IPS DF 4.7 (cell line): ENCODE results near the gene DISC1.
"Not testable (repeated sequence)": the region's sequence is repeated elsewhere in the genome, so short reads cannot be mapped to it uniquely, and the experiment has no call there.

ENCODE experiments used
- DNase-seq: peaks from one replicate; pipeline ENCODE4 v3.0.0-alpha.2; 2013; ENCODE audit warnings: low spot score; ENCODE audit errors: extremely low read depth

The DISC1 gene

GRCh38 chr1:231636157-231636556, 9.6 kb downstream of the DISC1 start:
- no peak for DNase-seq

- DNase-seq = not testable (repeated sequence)
Measured at GRCh38 chr1:231636922-231637321, 10.3 kb downstream of the DISC1 start.

- no peak for DNase-seq
Measured at GRCh38 chr1:231638647-231639046, 12.1 kb downstream of the DISC1 start.

DNA sequence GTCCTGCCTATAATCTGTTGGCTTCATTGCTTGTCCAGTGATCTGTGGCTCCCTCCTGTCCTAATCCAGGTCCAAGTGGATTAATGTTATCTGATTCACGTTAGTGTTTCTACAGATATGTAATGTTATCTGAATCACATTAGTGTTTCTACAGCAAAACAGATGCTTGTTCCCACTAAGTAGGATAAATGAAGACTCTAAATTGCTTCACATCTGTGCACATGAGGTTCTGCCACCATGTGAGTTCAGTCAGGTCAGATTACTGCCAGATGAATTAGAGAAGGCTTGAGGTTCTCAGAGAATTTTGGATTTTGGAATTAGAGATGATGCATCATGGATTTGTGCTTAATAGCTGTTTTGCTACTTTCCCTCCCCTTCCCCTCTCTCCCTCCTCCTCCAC, 13.2 kb downstream of the DISC1 start:
- DNase-seq = no peak

- DNase-seq = not testable (repeated sequence)
Measured at GRCh38 chr1:231641444-231641843, 14.9 kb downstream of the DISC1 start.

DNA sequence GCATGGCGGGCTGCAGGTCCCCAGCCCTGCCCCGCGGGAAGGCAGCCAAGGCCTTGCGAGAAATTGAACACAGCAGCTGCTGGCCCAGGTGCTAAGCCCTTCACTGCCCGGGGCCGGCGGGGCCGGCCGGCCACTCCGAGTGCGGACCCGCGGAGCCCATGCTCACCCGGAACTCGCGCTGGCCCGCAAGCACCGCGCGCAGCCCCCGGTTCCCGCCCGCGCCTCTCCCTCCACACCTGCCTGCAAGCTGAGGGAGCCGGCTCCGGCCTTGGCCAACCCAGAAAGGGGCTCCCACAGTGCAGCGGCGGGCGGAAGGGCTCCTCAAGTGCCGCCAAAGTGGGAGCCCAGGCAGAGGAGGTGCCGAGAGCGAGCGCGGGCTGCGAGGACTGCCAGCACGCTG, 15.5 kb downstream of the DISC1 start:
- not testable (repeated sequence) for DNase-seq

- no peak for DNase-seq
Measured at GRCh38 chr1:231642618-231643017, 16.0 kb downstream of the DISC1 start.

- no peak for DNase-seq
Measured at GRCh38 chr1:231643071-231643934, 16.7 kb downstream of the DISC1 start.

DNA sequence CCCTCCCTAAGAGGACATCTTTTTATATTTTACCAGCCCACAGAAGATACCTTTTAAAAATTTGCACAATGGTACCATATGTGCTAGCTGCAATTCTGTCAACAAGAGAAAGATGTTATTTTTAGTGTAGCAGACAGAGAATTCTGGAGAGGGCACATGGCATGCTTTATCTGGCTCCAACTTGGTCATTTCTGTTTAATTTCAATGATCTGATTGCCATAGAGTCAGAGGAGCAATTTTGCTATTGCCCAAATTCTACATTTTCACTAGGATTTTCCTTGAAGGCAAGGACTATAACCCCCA, 17.3 kb downstream of the DISC1 start:
- DNase-seq = no peak

DNA sequence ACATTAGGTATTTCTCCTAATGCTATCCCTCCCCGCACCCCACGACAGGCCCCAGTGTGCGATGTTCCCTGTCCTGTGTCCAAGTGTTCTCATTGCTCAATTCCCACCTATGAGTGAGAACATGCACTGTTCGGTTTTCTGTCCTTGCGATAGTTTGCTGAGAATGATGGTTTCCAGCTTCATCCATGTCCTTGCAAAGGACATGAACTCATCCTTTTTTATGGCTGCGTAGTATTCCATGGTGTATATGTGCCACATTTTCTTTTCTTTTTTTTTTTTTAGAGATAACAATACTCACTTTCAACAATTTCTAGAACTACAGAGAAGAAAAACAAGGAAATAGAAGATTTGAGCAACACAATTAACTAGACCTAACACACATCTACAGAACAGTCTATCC, 19.0 kb downstream of the DISC1 start:
- not testable (repeated sequence) for DNase-seq

- DNase-seq = not testable (repeated sequence)
Measured at GRCh38 chr1:231646165-231646564, 19.6 kb downstream of the DISC1 start.

GRCh38 chr1:231651621-231652260, 25.2 kb downstream of the DISC1 start:
- not testable (repeated sequence) for DNase-seq

- no peak for DNase-seq
Measured at GRCh38 chr1:231653632-231654031, 27.0 kb downstream of the DISC1 start.

GRCh38 chr1:231656741-231657140, 30.2 kb downstream of the DISC1 start:
- no peak for DNase-seq

- not testable (repeated sequence) for DNase-seq
Measured at GRCh38 chr1:231658223-231658622, 31.6 kb downstream of the DISC1 start.

DNA sequence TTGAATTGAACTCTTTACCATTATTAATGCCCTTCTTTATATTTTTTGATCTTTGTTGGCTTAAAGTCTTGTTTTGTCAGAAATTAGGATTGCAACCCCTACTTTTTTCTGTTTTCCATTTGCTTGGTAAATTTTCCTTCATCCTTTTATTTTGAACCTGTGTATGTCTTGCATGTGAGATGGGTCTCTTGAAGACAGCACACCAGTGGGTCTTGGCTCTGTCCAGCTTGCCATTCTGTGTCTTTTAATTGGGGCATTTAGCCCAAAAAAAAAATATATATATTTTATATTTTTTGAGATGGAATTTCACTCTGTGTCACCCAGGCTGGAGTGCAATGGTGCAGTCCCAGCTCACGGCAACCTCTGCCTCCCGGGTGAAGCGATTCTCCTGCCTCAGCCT, 33.6 kb downstream of the DISC1 start:
- DNase-seq = no peak

- DNase-seq = no peak
Measured at GRCh38 chr1:231663211-231663792, 36.7 kb downstream of the DISC1 start.

GRCh38 chr1:231665101-231665500, 38.5 kb downstream of the DISC1 start:
- no peak for DNase-seq

DNA sequence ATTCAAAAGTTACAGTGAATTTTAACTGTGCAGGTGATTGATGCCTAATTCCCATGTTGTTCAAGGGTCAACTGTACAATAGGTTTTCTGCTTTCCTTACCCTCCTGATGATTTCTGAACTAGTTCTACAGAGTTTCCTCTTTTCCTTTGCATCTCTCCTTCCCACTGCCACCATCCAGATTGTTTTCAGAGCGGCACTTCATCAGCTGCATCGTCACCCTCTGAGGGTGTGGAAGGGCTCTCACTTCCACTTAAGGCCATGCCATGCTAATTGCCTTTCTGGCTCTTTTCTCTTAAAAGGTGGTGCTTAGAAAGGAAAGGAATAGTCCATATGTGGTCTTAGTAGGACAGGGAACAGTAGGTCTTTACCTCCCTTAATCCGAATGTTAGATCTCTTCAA, 39.1 kb downstream of the DISC1 start:
- no peak for DNase-seq

- DNase-seq = no peak
Measured at GRCh38 chr1:231666220-231666936, 39.8 kb downstream of the DISC1 start.

- DNase-seq = no peak
Measured at GRCh38 chr1:231666937-231667608, 40.5 kb downstream of the DISC1 start.
